ELF-1 (cell line): ENCODE data around the gene TMEM231.

Source experiments
- DNase-seq: peaks from one replicate; pipeline ENCODE4 v3.0.0-alpha.2; 2016; ENCODE audit warnings: low read depth, low spot score

Gene TMEM231

GRCh38 chr16:75488322-75488721 is 67.7 kb downstream of the TMEM231 start:
- no peak for DNase-seq
